ENCODE results near the gene FRMD6.

Gene FRMD6

DNA sequence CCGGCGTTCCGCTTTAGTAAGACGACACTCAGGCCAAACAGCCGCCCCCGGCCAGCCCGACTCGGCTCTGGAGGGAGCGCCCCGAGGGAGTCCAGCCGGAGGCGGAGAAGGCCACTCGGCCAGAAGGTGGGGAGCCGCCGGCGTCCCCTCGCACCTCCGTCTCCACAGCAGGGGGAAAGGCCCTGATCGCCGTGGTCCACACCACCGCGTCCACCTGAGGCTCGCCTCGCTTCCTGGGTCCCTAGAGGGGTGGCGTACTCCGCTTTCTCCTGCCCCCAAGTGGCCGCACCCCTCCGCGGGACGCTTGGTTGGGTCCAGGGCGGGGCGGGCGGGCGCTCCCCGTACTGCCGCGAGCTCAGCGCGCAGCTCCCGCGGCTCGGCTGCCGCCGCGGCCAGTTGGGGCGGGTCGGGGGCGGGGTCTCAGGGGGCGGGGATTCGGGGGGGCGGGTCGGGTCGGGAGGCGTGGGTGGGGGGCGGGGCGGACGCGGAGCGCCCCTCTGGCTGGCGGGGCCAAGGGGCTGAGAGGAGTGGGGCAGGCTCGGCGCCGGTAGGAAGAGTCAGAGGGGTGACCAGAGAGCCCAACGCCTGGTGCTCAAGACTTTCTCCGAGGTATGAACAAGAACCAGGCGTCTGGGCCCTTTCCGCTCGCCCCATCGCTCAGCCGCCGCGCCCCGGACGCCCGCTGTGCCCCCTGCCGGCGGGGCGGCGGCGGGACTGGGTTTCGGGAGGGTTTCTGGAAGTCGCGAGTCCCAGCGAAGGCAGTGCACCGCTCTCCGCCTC is at the start of gene FRMD6:
TSS of gene FRMD6 (plus strand) at position 523 of the 780 bp plus-strand sequence. CDS start 37,927 bp downstream, outside the sequence.
- peak; percentile 65 to 71 for DNase-seq (ENCODE audit: low read depth in 2 of 2)

DNA sequence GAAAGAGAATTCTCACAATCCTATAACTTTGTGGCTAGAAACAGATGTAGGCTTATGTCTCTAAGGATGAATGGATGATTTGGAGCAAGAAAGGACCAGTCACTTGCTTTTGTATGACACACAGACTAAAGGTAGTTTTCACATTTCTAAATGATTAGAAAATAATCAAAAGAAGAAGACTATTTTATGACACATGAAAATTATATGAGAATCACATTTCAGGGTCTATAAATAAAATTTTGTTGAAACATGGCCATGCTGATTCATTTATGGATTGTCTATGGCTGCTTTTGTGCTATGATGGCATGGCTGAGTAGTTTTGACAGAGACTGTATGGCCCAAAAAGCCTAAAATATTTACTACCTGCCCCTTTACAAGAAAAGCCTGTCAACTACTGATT is 49.4 kb upstream of the FRMD6 start:
- no peak for DNase-seq (ENCODE audit: low read depth in 2 of 2)

GRCh38 chr14:51603495-51603894 is 48.2 kb upstream of the FRMD6 start:
- DNase-seq (ENCODE audit: low read depth in 2 of 2), result no peak

GRCh38 chr14:51604073-51604472 is 47.6 kb upstream of the FRMD6 start:
- DNase-seq (ENCODE audit: low read depth in 2 of 2), result no peak

DNA sequence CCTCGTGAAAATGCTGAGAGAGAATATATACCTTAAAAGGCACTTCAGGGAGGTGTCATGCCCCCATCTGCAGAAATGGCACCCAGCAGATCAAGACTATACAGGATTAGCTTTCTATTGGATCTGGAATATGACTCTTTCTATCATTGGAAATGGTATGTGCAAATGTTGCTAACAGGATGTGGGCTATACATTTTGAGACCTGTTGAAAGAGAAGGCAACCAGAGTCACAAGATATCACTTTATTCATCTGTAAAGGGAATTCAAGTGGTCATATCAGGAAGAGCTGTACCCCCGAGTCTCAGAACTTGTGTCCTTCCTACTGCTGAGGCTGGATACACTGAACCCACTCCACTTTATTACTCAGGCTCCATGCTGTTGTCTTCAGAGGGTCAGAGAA is 46.1 kb upstream of the FRMD6 start:
- no peak for DNase-seq (ENCODE audit: low read depth in 2 of 2)

DNA sequence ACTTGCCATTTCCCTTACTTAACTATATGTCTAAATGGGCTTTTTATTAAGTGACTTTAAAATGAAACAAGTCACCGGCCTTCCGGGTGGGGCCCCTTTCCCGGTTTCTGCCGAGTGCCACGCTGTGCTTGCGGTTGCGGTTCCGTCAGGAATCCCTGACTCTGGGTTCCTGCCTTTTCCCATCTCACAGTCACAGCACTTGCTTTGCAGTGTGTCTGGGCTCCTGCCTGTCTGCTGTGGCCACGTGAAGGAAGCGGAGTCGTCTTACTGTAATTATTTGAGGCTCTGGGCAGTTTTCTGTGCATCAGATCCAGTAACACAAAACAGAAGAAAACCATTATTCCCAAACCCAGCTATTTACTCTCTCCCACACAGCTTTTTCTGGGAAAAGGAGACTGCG is 44.0 kb upstream of the FRMD6 start:
- DNase-seq (ENCODE audit: low read depth in 2 of 2), result no peak

DNA sequence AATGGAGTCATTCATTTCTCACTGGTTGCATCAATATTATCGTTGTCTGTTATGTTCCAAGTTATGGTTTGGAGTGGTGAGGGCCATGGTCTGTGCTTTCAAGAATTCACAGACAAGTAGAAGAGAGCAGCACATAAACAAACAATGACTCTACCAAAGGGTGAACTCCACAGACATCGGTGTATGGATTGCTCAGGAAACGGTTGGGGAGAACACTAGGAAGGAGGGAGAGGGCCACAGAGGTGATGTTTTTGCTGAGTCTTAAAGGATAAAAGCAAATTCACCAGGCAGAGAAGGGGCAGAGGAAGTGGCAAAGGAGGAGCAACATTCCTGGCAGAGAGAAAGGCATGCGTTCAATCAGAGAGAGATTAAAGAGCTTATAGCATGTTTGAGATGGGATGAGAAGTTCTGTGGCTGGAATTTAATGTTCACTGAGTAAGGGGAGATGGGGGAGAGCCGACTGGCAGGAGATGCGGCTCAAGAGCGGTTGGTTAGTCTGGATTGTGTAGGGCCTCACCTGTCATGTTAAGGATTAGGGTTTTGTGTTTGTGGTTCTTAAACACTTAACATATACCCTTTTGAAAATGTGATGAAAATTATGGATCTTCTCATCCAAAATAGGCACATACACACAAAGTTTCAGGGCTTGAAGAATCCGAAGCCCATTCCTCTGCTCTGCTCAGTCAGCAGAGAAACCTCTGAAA is 42.3 kb upstream of the FRMD6 start:
- DNase-seq (ENCODE audit: low read depth in 2 of 2), result no peak

GRCh38 chr14:51609955-51610283 is 41.8 kb upstream of the FRMD6 start:
- DNase-seq (ENCODE audit: low read depth in 2 of 2), result no peak

DNA sequence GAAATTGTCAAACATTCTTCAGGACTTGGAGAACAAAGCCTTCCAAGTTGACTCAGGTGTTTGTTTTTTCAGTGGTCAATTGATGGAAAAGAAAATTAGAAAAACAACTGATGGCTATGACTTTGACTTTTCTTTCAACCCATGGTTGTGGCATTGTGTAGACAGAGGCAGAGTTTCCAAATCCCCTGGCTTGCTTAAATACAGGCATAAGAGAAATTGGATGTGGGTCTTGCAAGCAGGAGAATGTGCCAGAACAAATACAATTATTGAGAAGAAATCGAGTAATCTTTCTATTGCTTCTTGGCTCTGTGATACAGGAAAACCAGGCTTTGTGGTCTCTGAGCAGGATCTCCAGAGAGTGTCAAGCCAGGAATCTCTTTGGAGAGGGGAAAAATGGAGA is 40.9 kb upstream of the FRMD6 start:
- DNase-seq (ENCODE audit: low read depth in 2 of 2), result no peak

DNA sequence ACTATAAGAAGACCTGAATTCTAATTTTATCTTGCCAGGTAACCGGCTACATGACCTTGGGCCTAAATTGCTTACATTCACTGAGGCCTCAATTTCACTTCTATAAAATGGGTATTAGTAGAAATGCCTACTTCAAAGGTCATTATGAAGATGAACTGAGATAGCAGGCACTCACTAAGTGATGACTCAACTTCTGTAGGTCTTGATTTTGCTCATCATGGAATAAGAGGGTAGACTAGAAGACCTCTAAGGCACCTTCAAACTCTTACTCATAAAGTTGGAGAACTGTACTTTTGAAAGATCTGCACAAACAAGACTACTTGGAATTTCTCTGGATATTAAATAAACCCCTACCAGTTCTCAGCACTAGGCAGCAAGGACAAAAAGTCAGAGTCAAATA is 39.3 kb upstream of the FRMD6 start:
- no peak for DNase-seq (ENCODE audit: low read depth in 2 of 2)

DNA sequence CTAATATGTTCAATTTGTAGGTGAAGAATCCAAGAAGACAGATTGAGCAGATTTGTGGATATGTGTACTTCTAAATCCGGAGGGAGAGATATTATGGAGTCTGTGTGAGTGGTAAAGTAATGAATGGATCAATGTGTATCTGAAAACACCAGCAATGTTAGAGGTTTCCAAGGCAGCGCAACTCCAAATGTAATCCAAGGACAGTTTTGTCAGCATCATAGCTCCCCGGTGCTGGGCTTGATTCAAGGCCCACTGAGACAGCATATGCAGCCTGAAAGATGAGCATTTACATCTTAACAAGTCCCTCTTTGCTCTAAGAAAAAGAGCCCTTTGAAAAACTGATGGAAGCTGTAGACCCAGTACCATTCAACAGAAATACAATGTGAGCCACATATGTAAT is 38.3 kb upstream of the FRMD6 start:
- no peak for DNase-seq (ENCODE audit: low read depth in 2 of 2)

DNA sequence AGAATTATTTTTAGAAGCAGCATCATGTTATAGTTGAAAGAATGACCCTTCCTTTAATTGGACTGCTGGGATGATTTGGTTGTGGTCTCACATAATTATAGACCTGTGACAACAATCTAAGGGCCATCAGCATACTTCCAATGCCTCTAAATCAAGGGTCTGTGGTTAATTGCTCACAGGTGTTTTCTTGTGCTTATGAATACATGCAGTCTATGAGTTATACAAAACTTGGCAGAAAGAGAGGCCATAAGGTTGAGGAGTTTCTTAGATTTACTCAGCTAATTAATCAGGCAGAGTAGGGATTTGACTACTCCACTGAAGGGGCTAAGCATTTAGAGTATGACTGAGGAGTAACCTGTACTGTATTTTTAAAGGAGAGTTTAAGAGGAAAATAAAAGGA is 37.0 kb upstream of the FRMD6 start:
- DNase-seq (ENCODE audit: low read depth in 2 of 2), result no peak

- no peak for DNase-seq (ENCODE audit: low read depth in 2 of 2)
Measured at GRCh38 chr14:51616256-51616655, 35.5 kb upstream of the FRMD6 start.

DNA sequence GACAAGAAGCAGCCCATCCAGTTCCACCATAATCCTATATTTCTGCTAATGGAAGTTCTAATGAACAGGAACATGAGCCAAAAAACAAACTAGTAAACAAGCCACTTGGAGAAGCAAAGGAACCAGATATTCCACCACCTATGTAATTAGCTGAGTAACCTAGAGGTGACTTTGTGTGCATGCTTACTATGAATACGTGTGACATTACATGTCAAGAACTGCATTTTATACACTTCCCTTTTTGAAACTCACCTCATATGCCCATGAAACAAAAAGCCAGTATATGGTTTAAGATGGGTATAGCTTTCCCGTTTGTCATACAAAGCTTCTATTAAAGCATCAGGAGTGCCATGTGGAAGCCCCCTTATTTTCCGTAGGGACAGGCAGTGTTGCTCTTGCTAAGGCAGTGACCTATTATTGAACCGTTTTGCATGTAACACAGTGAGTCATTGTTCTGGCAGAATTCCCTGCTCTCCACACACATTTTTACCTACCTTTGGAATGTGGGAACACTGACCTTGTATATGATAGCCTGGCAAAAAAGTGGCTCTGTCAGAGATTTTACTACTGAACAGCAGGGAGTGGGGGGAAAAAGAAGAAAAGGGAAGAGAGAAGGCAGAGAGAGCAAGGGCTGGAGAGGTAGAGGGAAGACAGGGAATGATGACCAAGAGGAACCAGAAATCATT is 34.8 kb upstream of the FRMD6 start:
- no peak for DNase-seq (ENCODE audit: low read depth in 2 of 2)

DNA sequence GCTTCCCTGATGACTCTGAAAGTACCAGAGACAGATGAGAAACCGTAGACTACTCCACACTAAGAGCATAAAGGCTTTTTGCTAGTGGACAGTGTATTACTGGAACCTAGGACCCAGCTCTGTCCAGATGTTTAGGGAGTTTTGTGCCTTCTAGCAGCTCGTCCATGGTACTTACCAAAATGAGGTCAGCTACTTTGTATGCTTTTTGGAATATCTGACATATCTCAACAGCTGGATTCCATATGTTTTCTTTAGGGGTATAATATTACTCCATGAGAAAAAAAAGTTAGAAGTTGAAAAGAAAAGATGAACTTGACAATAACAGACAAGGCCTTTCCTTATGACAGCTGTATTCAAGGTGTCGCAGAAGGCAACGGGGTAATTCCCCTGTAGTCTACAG is 32.1 kb upstream of the FRMD6 start:
- no peak for DNase-seq (ENCODE audit: low read depth in 2 of 2)

DNA sequence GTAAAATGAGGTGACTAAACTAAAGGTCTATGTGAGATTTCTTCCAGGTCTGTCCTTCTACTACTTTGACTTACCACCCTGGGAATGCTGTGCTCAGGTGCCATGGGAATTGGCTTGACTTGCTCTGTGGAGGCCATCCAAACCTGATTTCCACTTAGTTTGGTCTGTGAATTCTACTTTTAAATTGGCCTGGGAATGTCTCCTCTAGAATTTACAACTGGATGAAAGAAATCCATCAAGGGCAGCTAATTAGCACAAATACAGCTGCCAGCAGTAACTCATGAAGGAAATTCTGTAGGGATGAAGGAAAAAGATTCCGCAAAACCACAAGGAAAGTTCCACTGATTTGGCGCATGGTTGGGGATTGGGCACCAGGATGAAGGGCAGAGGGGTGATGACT is 31.7 kb upstream of the FRMD6 start:
- DNase-seq (ENCODE audit: low read depth in 2 of 2), result no peak

DNA sequence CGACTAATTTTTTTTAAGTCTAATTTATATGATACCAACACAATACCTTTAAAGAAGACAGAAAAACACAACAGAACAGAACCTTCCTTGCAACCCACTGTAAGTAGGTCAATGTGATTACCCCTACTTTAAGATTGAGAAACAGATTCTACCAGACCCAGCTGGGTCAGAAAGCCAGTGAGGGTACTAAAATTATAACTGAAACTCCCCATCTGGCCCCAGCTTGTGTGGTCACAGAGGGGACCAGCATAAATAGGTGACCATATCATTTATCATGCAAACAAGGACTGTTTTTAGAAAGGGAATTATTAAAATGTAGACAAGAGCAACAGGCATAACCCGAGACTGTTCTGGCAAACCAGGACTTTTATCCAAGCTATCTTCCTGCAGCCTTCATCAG is 30.1 kb upstream of the FRMD6 start:
- no peak for DNase-seq (ENCODE audit: low read depth in 2 of 2)

- no peak for DNase-seq (ENCODE audit: low read depth in 2 of 2)
Measured at GRCh38 chr14:51622376-51622775, 29.3 kb upstream of the FRMD6 start.

GRCh38 chr14:51624955-51625569 is 26.6 kb upstream of the FRMD6 start:
- DNase-seq (ENCODE audit: low read depth in 2 of 2), result no peak

DNA sequence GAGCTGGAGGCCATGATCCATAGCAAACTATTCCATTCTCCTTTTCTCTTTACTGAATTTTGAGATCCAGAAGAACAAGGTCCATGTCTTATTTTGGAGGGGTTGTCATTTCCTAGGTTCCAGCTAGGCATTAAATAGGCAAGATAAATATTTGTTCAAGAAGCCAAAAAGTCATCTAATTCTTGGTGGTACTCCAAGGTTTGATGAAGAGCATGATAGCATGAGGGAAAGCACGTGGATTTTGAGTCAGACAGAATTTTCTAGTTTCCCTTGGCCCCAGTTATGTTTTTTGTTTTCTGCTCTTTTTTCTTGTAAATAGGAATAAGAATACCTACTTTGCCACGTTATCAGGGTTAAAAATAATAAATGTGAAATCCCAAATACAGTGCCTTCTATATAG is 25.5 kb upstream of the FRMD6 start:
- DNase-seq (ENCODE audit: low read depth in 2 of 2), result no peak

GRCh38 chr14:51626788-51627187 is 24.9 kb upstream of the FRMD6 start:
- no peak for DNase-seq (ENCODE audit: low read depth in 2 of 2)

DNA sequence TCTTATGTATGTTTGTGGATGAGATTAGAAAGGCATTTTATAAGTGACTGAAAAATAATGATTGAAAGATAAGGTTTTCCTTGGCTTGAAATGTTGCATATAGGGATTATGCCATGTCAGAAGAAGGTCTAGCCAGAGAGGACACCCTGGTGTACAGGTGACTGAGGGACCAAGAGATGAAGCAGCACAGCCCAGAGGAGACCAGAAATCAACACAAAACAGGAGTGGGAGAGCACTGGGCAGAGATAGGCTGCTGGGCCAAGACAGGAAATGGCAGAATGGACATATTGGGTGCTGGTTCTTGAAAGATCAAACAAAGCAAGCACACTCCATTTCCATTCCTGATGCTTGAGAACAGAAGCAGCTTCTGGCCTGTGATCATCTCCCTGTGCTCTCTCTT is 24.4 kb upstream of the FRMD6 start:
- no peak for DNase-seq (ENCODE audit: low read depth in 2 of 2)

DNA sequence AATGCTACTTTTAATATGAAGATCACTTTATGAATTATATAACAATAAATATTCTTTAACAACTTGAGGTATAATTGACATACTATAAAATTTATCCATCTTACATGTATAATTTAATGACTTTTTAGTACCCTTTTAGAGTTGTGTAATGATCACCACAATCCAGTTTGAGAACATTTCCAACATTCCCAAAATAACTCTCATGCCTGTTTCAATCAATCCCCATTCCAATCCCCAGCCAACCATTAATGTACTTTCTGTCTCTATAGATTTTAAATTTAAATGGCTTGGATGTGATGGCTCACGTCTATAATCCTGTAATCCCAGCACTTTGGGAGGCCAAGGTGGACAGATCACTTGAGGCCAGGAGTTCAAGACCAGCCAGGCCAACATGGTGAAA is 23.5 kb upstream of the FRMD6 start:
- no peak for DNase-seq (ENCODE audit: low read depth in 2 of 2)

Data from stimulated activated CD4-positive, alpha-beta T cell treated with anti-CD3 and anti-CD28 coated beads, Interleukin-4, amount 100 ng/mL, for 48 hours (primary cell).